ENCODE results near the gene CPLX3.
A peak's percentile ranks its signal among the peaks of the same experiment; 100 is the strongest.

The CPLX3 gene

GRCh38 chr15:74788683-74789151 is 37.7 kb upstream of the CPLX3 start:
- peak; percentile 55 to 59 (median 56) for DNase-seq
- Histone ChIP-seq H3K9me3 (ENCODE audit: control insufficient read depth, low read length) (no peaks in the 10 kb centered on the region), H3K27me3 (replicated peaks; ENCODE audit: control insufficient read depth, insufficient read depth, low read length, poor library complexity, severe bottlenecking) (no peaks in the 10 kb centered on the region), H3K4me1 (ENCODE audit: control insufficient read depth, insufficient read depth, low read length, poor library complexity, severe bottlenecking) (peaks cover 97% of the 10 kb centered on the region), H3K36me3 (ENCODE audit: control insufficient read depth, insufficient read depth, low read length) (no peaks in the 10 kb centered on the region), H3K4me3 (ENCODE audit: insufficient read depth, low read depth, low read length, poor library complexity, severe bottlenecking) (peak overlapping the region; percentile 99), H3K27ac (ENCODE audit: insufficient read depth, low read length, poor library complexity, severe bottlenecking) (peak overlapping the region; percentile 90)

GRCh38 chr15:74789171-74789631 is 37.2 kb upstream of the CPLX3 start:
- peak overlapping the region; percentile 99 for H3K4me3 ChIP-seq (ENCODE audit: insufficient read depth, low read depth, low read length, poor library complexity, severe bottlenecking)
- H3K27ac ChIP-seq (ENCODE audit: insufficient read depth, low read length, poor library complexity, severe bottlenecking), result peak overlapping the region; percentile 90
- no peaks in the 10 kb centered on the region for H3K9me3 ChIP-seq (ENCODE audit: control insufficient read depth, low read length)
- H3K4me1 ChIP-seq (ENCODE audit: control insufficient read depth, insufficient read depth, low read length, poor library complexity, severe bottlenecking), result peaks cover 97% of the 10 kb centered on the region
- no peaks in the 10 kb centered on the region for H3K27me3 ChIP-seq (replicated peaks; ENCODE audit: control insufficient read depth, insufficient read depth, low read length, poor library complexity, severe bottlenecking)
- H3K36me3 ChIP-seq (ENCODE audit: control insufficient read depth, insufficient read depth, low read length), result no peaks in the 10 kb centered on the region
- DNase-seq, result no peak

- H3K9me3 ChIP-seq (ENCODE audit: control insufficient read depth, low read length), result no peaks in the 10 kb centered on the region
- peak overlapping the region; percentile 90 for H3K27ac ChIP-seq (ENCODE audit: insufficient read depth, low read length, poor library complexity, severe bottlenecking)
- H3K36me3 ChIP-seq (ENCODE audit: control insufficient read depth, insufficient read depth, low read length), result peaks cover 1% of the 10 kb centered on the region
- no peaks in the 10 kb centered on the region for H3K27me3 ChIP-seq (replicated peaks; ENCODE audit: control insufficient read depth, insufficient read depth, low read length, poor library complexity, severe bottlenecking)
- H3K4me1 ChIP-seq (ENCODE audit: control insufficient read depth, insufficient read depth, low read length, poor library complexity, severe bottlenecking), result peaks cover 97% of the 10 kb centered on the region
- peak overlapping the region; percentile 99 for H3K4me3 ChIP-seq (ENCODE audit: insufficient read depth, low read depth, low read length, poor library complexity, severe bottlenecking)
- DNase-seq, result no peak
These were observed 36.7 kb upstream of the CPLX3 start for GRCh38 chr15:74789741-74790079.

GRCh38 chr15:74790080-74790916 is 36.1 kb upstream of the CPLX3 start:
- Histone ChIP-seq H3K36me3 (ENCODE audit: control insufficient read depth, insufficient read depth, low read length) (peaks cover 3% of the 10 kb centered on the region), H3K27me3 (replicated peaks; ENCODE audit: control insufficient read depth, insufficient read depth, low read length, poor library complexity, severe bottlenecking) (no peaks in the 10 kb centered on the region), H3K27ac (ENCODE audit: insufficient read depth, low read length, poor library complexity, severe bottlenecking) (peak overlapping the region; percentile 90), H3K4me1 (ENCODE audit: control insufficient read depth, insufficient read depth, low read length, poor library complexity, severe bottlenecking) (peaks cover 98% of the 10 kb centered on the region), H3K9me3 (ENCODE audit: control insufficient read depth, low read length) (no peaks in the 10 kb centered on the region), H3K4me3 (ENCODE audit: insufficient read depth, low read depth, low read length, poor library complexity, severe bottlenecking) (peak overlapping the region; percentile 99)
- DNase-seq, result peak in 2 of 3 donors; percentile 39 to 40

- H3K4me1 ChIP-seq (ENCODE audit: control insufficient read depth, insufficient read depth, low read length, poor library complexity, severe bottlenecking), result peaks cover 98% of the 10 kb centered on the region
- peak overlapping the region; percentile 90 for H3K27ac ChIP-seq (ENCODE audit: insufficient read depth, low read length, poor library complexity, severe bottlenecking)
- H3K4me3 ChIP-seq (ENCODE audit: insufficient read depth, low read depth, low read length, poor library complexity, severe bottlenecking), result peak overlapping the region; percentile 99
These were observed 35.4 kb upstream of the CPLX3 start for GRCh38 chr15:74791007-74791406.

GRCh38 chr15:74791667-74792066 is 34.8 kb upstream of the CPLX3 start:
- no peaks in the 10 kb centered on the region for H3K9me3 ChIP-seq (ENCODE audit: control insufficient read depth, low read length)
- peak overlapping the region; percentile 19 for H3K4me3 ChIP-seq (ENCODE audit: insufficient read depth, low read depth, low read length, poor library complexity, severe bottlenecking)
- no peaks in the 10 kb centered on the region for H3K27me3 ChIP-seq (replicated peaks; ENCODE audit: control insufficient read depth, insufficient read depth, low read length, poor library complexity, severe bottlenecking)
- peaks cover 97% of the 10 kb centered on the region for H3K4me1 ChIP-seq (ENCODE audit: control insufficient read depth, insufficient read depth, low read length, poor library complexity, severe bottlenecking)
- H3K36me3 ChIP-seq (ENCODE audit: control insufficient read depth, insufficient read depth, low read length), result peaks cover 3% of the 10 kb centered on the region
- peak overlapping the region; percentile 90 for H3K27ac ChIP-seq (ENCODE audit: insufficient read depth, low read length, poor library complexity, severe bottlenecking)
- no peak for DNase-seq

More at GRCh38 chr15:74791007-74791406, 35.4 kb upstream of the CPLX3 start:
- DNase-seq, result no peak
- no peaks in the 10 kb centered on the region for H3K9me3 ChIP-seq (ENCODE audit: control insufficient read depth, low read length)
- peaks cover 3% of the 10 kb centered on the region for H3K36me3 ChIP-seq (ENCODE audit: control insufficient read depth, insufficient read depth, low read length)
- H3K27me3 ChIP-seq (replicated peaks; ENCODE audit: control insufficient read depth, insufficient read depth, low read length, poor library complexity, severe bottlenecking), result no peaks in the 10 kb centered on the region

GRCh38 chr15:74792227-74793016 is 34.0 kb upstream of the CPLX3 start:
- Histone ChIP-seq H3K27me3 (replicated peaks; ENCODE audit: control insufficient read depth, insufficient read depth, low read length, poor library complexity, severe bottlenecking) (no peaks in the 10 kb centered on the region), H3K4me3 (ENCODE audit: insufficient read depth, low read depth, low read length, poor library complexity, severe bottlenecking) (peak overlapping the region; percentile 19), H3K27ac (ENCODE audit: insufficient read depth, low read length, poor library complexity, severe bottlenecking) (peak overlapping the region; percentile 90), H3K9me3 (ENCODE audit: control insufficient read depth, low read length) (no peaks in the 10 kb centered on the region), H3K4me1 (ENCODE audit: control insufficient read depth, insufficient read depth, low read length, poor library complexity, severe bottlenecking) (peaks cover 97% of the 10 kb centered on the region), H3K36me3 (ENCODE audit: control insufficient read depth, insufficient read depth, low read length) (peaks cover 3% of the 10 kb centered on the region)
- no peak for DNase-seq

- H3K9me3 ChIP-seq (ENCODE audit: control insufficient read depth, low read length), result no peaks in the 10 kb centered on the region
These were observed 33.0 kb upstream of the CPLX3 start for GRCh38 chr15:74793135-74794028.

GRCh38 chr15:74794248-74794969 is 32.0 kb upstream of the CPLX3 start:
- peaks cover 20% of the 10 kb centered on the region for H3K36me3 ChIP-seq (ENCODE audit: control insufficient read depth, insufficient read depth, low read length)
- no peak for DNase-seq
- H3K27me3 ChIP-seq (replicated peaks; ENCODE audit: control insufficient read depth, insufficient read depth, low read length, poor library complexity, severe bottlenecking), result no peaks in the 10 kb centered on the region
- no peaks in the 10 kb centered on the region for H3K9me3 ChIP-seq (ENCODE audit: control insufficient read depth, low read length)
- no peak overlapping the region for H3K4me3 ChIP-seq (ENCODE audit: insufficient read depth, low read depth, low read length, poor library complexity, severe bottlenecking)
- H3K27ac ChIP-seq (ENCODE audit: insufficient read depth, low read length, poor library complexity, severe bottlenecking), result peak overlapping the region; percentile 90
- H3K4me1 ChIP-seq (ENCODE audit: control insufficient read depth, insufficient read depth, low read length, poor library complexity, severe bottlenecking), result peaks cover 97% of the 10 kb centered on the region

More at GRCh38 chr15:74793135-74794028, 33.0 kb upstream of the CPLX3 start:
- Histone ChIP-seq H3K27ac (ENCODE audit: insufficient read depth, low read length, poor library complexity, severe bottlenecking) (peak overlapping the region; percentile 90), H3K4me3 (ENCODE audit: insufficient read depth, low read depth, low read length, poor library complexity, severe bottlenecking) (peak overlapping the region; percentile 38), H3K4me1 (ENCODE audit: control insufficient read depth, insufficient read depth, low read length, poor library complexity, severe bottlenecking) (peaks cover 97% of the 10 kb centered on the region), H3K36me3 (ENCODE audit: control insufficient read depth, insufficient read depth, low read length) (peaks cover 10% of the 10 kb centered on the region), H3K27me3 (replicated peaks; ENCODE audit: control insufficient read depth, insufficient read depth, low read length, poor library complexity, severe bottlenecking) (no peaks in the 10 kb centered on the region)
- peak; percentile 64 to 67 (median 65) for DNase-seq

Data from effector memory CD4-positive, alpha-beta T cell (primary cell).